SK-N-SH treated with all-trans-retinoic acid at 6 μM for 48 hours (cell line): ENCODE data around the gene CAPN11.

Source experiments
- ATAC-seq: fragments of 200-7000 bp; cut with Tn5 transposase; 3 replicates; pipeline ENCODE4 v1.9.1; 2020; ENCODE audit warnings: mild to moderate bottlenecking, moderate library complexity
- CSDC2 ChIP-seq: fragments of 250-450 bp; sonication (Bioruptor Pico); IDR thresholded peaks from 2 replicates; pipeline ENCODE4 v1.5.0; 2020; ENCODE audit warnings: mild to moderate bottlenecking, moderate library complexity

The CAPN11 gene

DNA sequence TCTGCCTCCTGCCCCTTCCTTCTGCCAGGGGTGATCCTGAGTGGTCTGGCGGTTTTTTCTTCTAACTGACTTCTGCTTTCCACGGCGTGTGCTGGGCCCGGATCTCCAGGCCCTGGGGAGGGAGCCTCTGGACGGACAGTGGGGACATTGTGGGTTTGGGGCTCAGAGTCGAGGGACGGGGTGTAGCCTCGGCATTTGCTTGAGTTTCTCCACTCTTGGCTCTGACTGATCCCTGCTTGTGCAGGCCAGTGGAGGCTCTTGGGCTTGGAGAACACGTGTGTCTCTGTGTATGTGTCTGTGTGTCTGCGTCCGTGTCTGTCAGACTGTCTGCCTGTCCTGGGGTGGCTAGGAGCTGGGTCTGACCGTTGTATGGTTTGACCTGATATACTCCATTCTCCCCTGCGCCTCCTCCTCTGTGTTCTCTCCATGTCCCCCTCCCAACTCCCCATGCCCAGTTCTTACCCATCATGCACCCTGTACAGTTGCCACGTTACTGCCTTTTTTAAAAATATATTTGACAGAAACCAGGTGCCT lies 75.0 kb downstream of the CAPN11 start:
- TF ChIP-seq CSDC2 (CRISPR knock-in tag) = no peak
- TF ChIP-seq, all 23 proteins: peak for 0
- no peak; the same call in 2 of the 3 replicates for ATAC-seq
